Trophoblast cell (in vitro differentiated cells and primary cell): ENCODE data around the gene HDAC2.

Experiments used
- DNase-seq, 2 donors: peaks; one replicate each; pipeline ENCODE4 v3.0.0-alpha.2; 2016
- H2AFZ ChIP-seq: 2 replicates; pipeline ENCODE4 v1.6.1; 2013; ENCODE audit warnings: low read length, moderate library complexity, mild to moderate bottlenecking; ENCODE audit not compliant: insufficient read depth, poor library complexity
- H2AK5ac ChIP-seq: 2 replicates; pipeline ENCODE4 v1.6.1; 2013; ENCODE audit warnings: mild to moderate bottlenecking, low read length
- H2BK120ac ChIP-seq: 2 replicates; pipeline ENCODE4 v1.6.1; 2013; ENCODE audit warnings: low read length, mild to moderate bottlenecking, moderate library complexity; ENCODE audit not compliant: insufficient read depth, poor library complexity
- H2BK12ac ChIP-seq: 2 replicates; pipeline ENCODE4 v1.6.1; 2013; ENCODE audit warnings: mild to moderate bottlenecking, low read length, moderate library complexity
- H2BK5ac ChIP-seq: 2 replicates; pipeline ENCODE4 v1.6.1; 2013; ENCODE audit warnings: low read length, low read depth, moderate library complexity, mild to moderate bottlenecking; ENCODE audit not compliant: poor library complexity
- H3K14ac ChIP-seq: 2 replicates; pipeline ENCODE4 v1.6.1; 2013; ENCODE audit warnings: mild to moderate bottlenecking, low read length
- H3K18ac ChIP-seq: 2 replicates; pipeline ENCODE4 v1.6.1; 2013; ENCODE audit warnings: mild to moderate bottlenecking, low read length
- H3K23ac ChIP-seq: 2 replicates; pipeline ENCODE4 v1.6.1; 2013; ENCODE audit warnings: low read length
- H3K27ac ChIP-seq: 2 replicates; pipeline ENCODE4 v1.5.1; 2013; ENCODE audit warnings: low read depth, mild to moderate bottlenecking, inconsistent platforms, low read length, moderate library complexity
- H3K27me3 ChIP-seq: 2 replicates; pipeline ENCODE4 v1.6.1; 2013; ENCODE audit warnings: inconsistent platforms, mild to moderate bottlenecking, low read length, moderate library complexity; ENCODE audit not compliant: insufficient read depth
- H3K36me3 ChIP-seq, 2 experiments: 1 replicate in 1 of 2; 2 replicates in 1 of 2; pipeline ENCODE4 v1.6.1; 2013; ENCODE audit warnings: low read length in 2 of 2, mild to moderate bottlenecking in 2 of 2, moderate library complexity in 1 of 2; ENCODE audit not compliant: insufficient read depth in 2 of 2, control insufficient read depth in 1 of 2
- H3K4ac ChIP-seq: 2 replicates; pipeline ENCODE4 v1.6.1; 2013; ENCODE audit warnings: low read depth, mild to moderate bottlenecking, low read length, moderate library complexity
- H3K4me1 ChIP-seq, 2 experiments: 1 replicate in 1 of 2; 2 replicates in 1 of 2; pipeline ENCODE4 v1.6.1; 2013; ENCODE audit warnings: low read length in 2 of 2, mild to moderate bottlenecking in 2 of 2, moderate library complexity in 1 of 2; ENCODE audit not compliant: insufficient read depth in 2 of 2, control insufficient read depth in 1 of 2
- H3K4me2 ChIP-seq: 2 replicates; pipeline ENCODE4 v1.6.1; 2013; ENCODE audit warnings: inconsistent platforms, mild to moderate bottlenecking, low read length, moderate library complexity
- H3K4me3 ChIP-seq: 2 replicates; pipeline ENCODE4 v1.5.1; 2013; ENCODE audit warnings: mild to moderate bottlenecking, low read depth, low read length, inconsistent platforms
- H3K79me1 ChIP-seq: one replicate; pipeline ENCODE4 v1.6.1; 2013; ENCODE audit warnings: low read length
- H3K79me2 ChIP-seq: 2 replicates; pipeline ENCODE4 v1.6.1; 2013; ENCODE audit warnings: low read length, mild to moderate bottlenecking; ENCODE audit not compliant: control insufficient read depth, insufficient read depth, poor library complexity
- H3K9ac ChIP-seq: 2 replicates; pipeline ENCODE4 v1.6.1; 2013; ENCODE audit warnings: mild to moderate bottlenecking, low read length
- H3K9me3 ChIP-seq: 2 replicates; pipeline ENCODE4 v1.6.1; 2013; ENCODE audit warnings: low read depth, mild to moderate bottlenecking, control low read depth, inconsistent platforms, low read length; ENCODE audit not compliant: insufficient read depth
- H4K12ac ChIP-seq: 2 replicates; pipeline ENCODE4 v1.6.1; 2013; ENCODE audit warnings: low read depth, mild to moderate bottlenecking, low read length, moderate library complexity
- H4K8ac ChIP-seq: 2 replicates; pipeline ENCODE4 v1.6.1; 2013; ENCODE audit warnings: low read depth, mild to moderate bottlenecking, low read length, moderate library complexity
- H4K91ac ChIP-seq: one replicate; pipeline ENCODE4 v1.6.1; 2013; ENCODE audit warnings: low read depth, mild to moderate bottlenecking, low read length, moderate library complexity
- WGBS: extraction: QIAGEN DNeasy Blood & Tissue Kit; methylation state at CpG from one replicate; pipeline ENCODE4 v1.1.7; 2013; ENCODE audit warnings: missing lambda C conversion rate; ENCODE audit not compliant: insufficient read length, insufficient coverage; ENCODE audit errors: extremely low coverage; 5-methylcytosine and 5-hydroxymethylcytosine counted together

The HDAC2 gene

GRCh38 chr6:113944701-113945100, 26.2 kb downstream of the HDAC2 start:
- Histone ChIP-seq H4K12ac (no peak overlapping the region), H4K8ac (no peak overlapping the region), H2BK12ac (no peak overlapping the region), H2AFZ (no peak overlapping the region), H3K27ac (no peak overlapping the region), H2BK120ac (no peak overlapping the region), H3K9me3 (no peaks in the 10 kb centered on the region), H3K23ac (no peak overlapping the region), H3K79me1 (no peaks in the 10 kb centered on the region), H2AK5ac (no peak overlapping the region), H4K91ac (no peak overlapping the region), H3K36me3 (peaks cover 6 to 16% of the 10 kb centered on the region in 2 experiments), H3K9ac (no peak overlapping the region), H3K4me1 (no peaks in the 10 kb centered on the region), H3K4me2 (no peak overlapping the region), H3K4ac (no peak overlapping the region), H3K4me3 (no peak overlapping the region), H2BK5ac (no peak overlapping the region), H3K18ac (no peak overlapping the region), H3K14ac (no peak overlapping the region), H3K27me3 (no peaks in the 10 kb centered on the region), H3K79me2 (no peaks in the 10 kb centered on the region)
- no peak for DNase-seq
- no CpG with 5 or more reads among the region's 2 CpGs for WGBS

GRCh38 chr6:113939825-113940224, 31.1 kb downstream of the HDAC2 start:
- no peaks in the 10 kb centered on the region for H3K79me1 ChIP-seq
- no peak overlapping the region for H3K14ac ChIP-seq
- no peak overlapping the region for H2AFZ ChIP-seq
- no peak overlapping the region for H2BK120ac ChIP-seq
- peak in 1 of 2 donors; percentile 80 for DNase-seq
- no peak overlapping the region for H3K4me2 ChIP-seq
- H4K91ac ChIP-seq: no peak overlapping the region
- H4K12ac ChIP-seq: no peak overlapping the region
- no peaks in the 10 kb centered on the region for H3K79me2 ChIP-seq
- H4K8ac ChIP-seq: no peak overlapping the region
- no peaks in the 10 kb centered on the region for H3K4me1 ChIP-seq
- H3K27ac ChIP-seq: no peak overlapping the region
- H3K9ac ChIP-seq: no peak overlapping the region
- H3K4ac ChIP-seq: no peak overlapping the region
- no peak overlapping the region for H2BK12ac ChIP-seq
- H3K9me3 ChIP-seq: no peaks in the 10 kb centered on the region
- no peak overlapping the region for H3K23ac ChIP-seq
- H3K36me3 ChIP-seq: peaks cover 7 to 20% of the 10 kb centered on the region in 2 experiments
- no peak overlapping the region for H3K18ac ChIP-seq
- H2BK5ac ChIP-seq: no peak overlapping the region
- H3K27me3 ChIP-seq: no peaks in the 10 kb centered on the region
- H2AK5ac ChIP-seq: no peak overlapping the region
- H3K4me3 ChIP-seq: no peak overlapping the region

DNA sequence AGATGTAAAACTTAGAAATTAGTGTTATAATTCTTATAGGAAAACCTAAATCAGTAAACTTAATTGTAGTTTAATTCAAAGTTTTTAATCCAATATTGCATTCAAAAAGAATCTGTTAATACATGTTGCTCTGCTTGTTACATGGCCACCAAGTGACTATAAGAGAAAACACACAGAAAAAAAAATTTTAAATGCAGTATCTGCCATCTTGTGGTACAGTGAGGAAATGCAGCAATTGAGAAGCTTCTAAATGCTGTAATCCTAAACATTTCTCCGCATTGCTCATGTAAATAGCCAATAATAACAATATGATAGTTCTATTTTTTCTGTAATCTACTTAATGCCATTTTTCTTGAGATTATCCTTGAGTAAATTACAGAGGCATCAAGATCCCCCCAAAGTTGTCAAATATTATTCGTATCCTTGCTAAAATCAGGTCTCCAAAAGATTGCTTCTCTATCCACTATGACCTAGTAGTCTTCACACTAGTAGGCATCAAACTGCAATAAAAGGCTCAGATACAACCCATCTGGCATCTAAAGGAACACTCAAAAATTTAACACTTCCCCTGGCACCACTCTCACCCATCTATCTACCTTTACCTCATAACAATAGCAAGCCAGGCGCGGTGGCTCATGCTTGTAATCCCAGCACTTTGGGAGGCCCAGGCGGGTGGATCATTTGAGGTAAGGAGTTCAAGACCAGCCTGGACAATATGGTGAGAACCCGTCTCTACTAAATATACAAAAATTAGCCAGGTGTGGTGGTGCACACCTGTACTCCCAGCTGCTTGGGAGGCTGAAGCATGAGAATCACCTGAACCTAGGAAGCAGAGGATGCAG, 34.6 kb downstream of the HDAC2 start:
- H4K12ac ChIP-seq: no peak overlapping the region
- H3K9ac ChIP-seq: no peak overlapping the region
- H3K36me3 ChIP-seq: peaks cover 5 to 10% of the 10 kb centered on the region in 2 experiments
- no peaks in the 10 kb centered on the region for H3K27me3 ChIP-seq
- H3K4me1 ChIP-seq: no peaks in the 10 kb centered on the region
- no peak overlapping the region for H4K91ac ChIP-seq
- H3K14ac ChIP-seq: no peak overlapping the region
- H3K9me3 ChIP-seq: no peaks in the 10 kb centered on the region
- H3K27ac ChIP-seq: no peak overlapping the region
- H2BK5ac ChIP-seq: no peak overlapping the region
- H3K4ac ChIP-seq: no peak overlapping the region
- no peak overlapping the region for H2AK5ac ChIP-seq
- no CpG with 5 or more reads among the region's 6 CpGs for WGBS
- H3K79me2 ChIP-seq: no peaks in the 10 kb centered on the region
- no peak overlapping the region for H2BK12ac ChIP-seq
- H3K23ac ChIP-seq: no peak overlapping the region
- no peak overlapping the region for H3K18ac ChIP-seq
- no peaks in the 10 kb centered on the region for H3K79me1 ChIP-seq
- H2BK120ac ChIP-seq: no peak overlapping the region
- DNase-seq: peak; percentile 38 to 89
- no peak overlapping the region for H4K8ac ChIP-seq
- no peak overlapping the region for H2AFZ ChIP-seq
- no peak overlapping the region for H3K4me2 ChIP-seq
- no peak overlapping the region for H3K4me3 ChIP-seq

GRCh38 chr6:113934101-113934500, 36.8 kb downstream of the HDAC2 start:
- H3K9ac ChIP-seq: no peak overlapping the region
- H3K9me3 ChIP-seq: peaks cover 3% of the 10 kb centered on the region
- no peaks in the 10 kb centered on the region for H3K27me3 ChIP-seq
- no CpG with 5 or more reads among the region's 2 CpGs for WGBS
- H3K79me1 ChIP-seq: no peaks in the 10 kb centered on the region
- no peak overlapping the region for H2BK5ac ChIP-seq
- no peak overlapping the region for H4K8ac ChIP-seq
- no peak overlapping the region for H4K91ac ChIP-seq
- no peak overlapping the region for H3K18ac ChIP-seq
- no peak overlapping the region for H2BK120ac ChIP-seq
- DNase-seq: peak; percentile 79 to 96
- no peak overlapping the region for H3K23ac ChIP-seq
- no peak overlapping the region for H4K12ac ChIP-seq
- no peak overlapping the region for H3K14ac ChIP-seq
- no peak overlapping the region for H3K27ac ChIP-seq
- no peak overlapping the region for H3K4me3 ChIP-seq
- no peak overlapping the region for H3K4ac ChIP-seq
- no peak overlapping the region for H2AFZ ChIP-seq
- no peak overlapping the region for H3K4me2 ChIP-seq
- no peak overlapping the region for H2AK5ac ChIP-seq
- H2BK12ac ChIP-seq: no peak overlapping the region
- no peaks in the 10 kb centered on the region for H3K79me2 ChIP-seq
- H3K36me3 ChIP-seq: peaks cover 4 to 7% of the 10 kb centered on the region in 2 experiments
- no peaks in the 10 kb centered on the region for H3K4me1 ChIP-seq
